ENCODE data around the gene TTC22. TPM values are rescaled to one million over a fixed set of nuclear protein-coding genes. Genes with fewer than 3 reads are reported as not detected.

Gene TTC22
- total RNA-seq (2021; ENCODE audit: unreplicated experiment) (1.8 TPM), Bru-seq, nascent RNA (percentile 32 among the genes with signal in this experiment), BruChase-seq, experiment 1, labeled RNA remaining after a 6-hour chase (percentile 25 among the genes with signal in this experiment), BruChase-seq, experiment 2, labeled RNA remaining after a 2-hour chase (percentile 38 among the genes with signal in this experiment)
- 1.1 and 1.3 TPM in 2 replicates for polyA plus RNA-seq (2012)
- long read RNA-seq, partial matches to known transcripts: 0 of 3 reads
- long read RNA-seq, other reads (novel, unspliced or antisense): 1 of 3 reads

- Histone ChIP-seq H3K4me1 (ENCODE audit: control insufficient read depth in 1 of 2, insufficient read depth in 2 of 2, low read length in 2 of 2) (peaks cover 3 to 24% of the 10 kb centered on the region in 2 experiments; a peak in 3 of 4 replicates), H3K4me2 (ENCODE audit: low read length) (peak within 1 kb of the TSS; percentile 84), H3K27ac (ENCODE audit: low read depth, low read length) (peak within 1 kb of the TSS; percentile 34; the same call in 1 of the 2 replicates), H2AFZ (ENCODE audit: low read depth, low read length, poor library complexity, severe bottlenecking) (peak within 1 kb of the TSS; percentile 15), H3K36me3 (ENCODE audit: control insufficient read depth in 1 of 2, insufficient read depth in 2 of 2, low read length in 2 of 2) (no peaks in the 10 kb centered on the region), H3K4me3 (replicated peaks in 1 of 2; ENCODE audit: low read depth in 1 of 2, low read length in 2 of 2) (peak within 1 kb of the TSS; percentile 43 to 54), H3K9me3 (ENCODE audit: control insufficient read depth in 1 of 2, insufficient read depth in 1 of 2, low read depth in 1 of 2, low read length in 2 of 2) (no peaks in the 10 kb centered on the region), H3K9ac (ENCODE audit: low read length) (peak within 1 kb of the TSS; percentile 39), H3K79me2 (ENCODE audit: insufficient read depth, low read length) (no peaks in the 10 kb centered on the region), H3K27me3 (ENCODE audit: insufficient read depth, low read length) (no peaks in the 10 kb centered on the region), H4K20me1 (ENCODE audit: insufficient read depth) (no peaks in the 10 kb centered on the region), H3K9me2 (ENCODE audit: insufficient read depth) (no peaks in the 10 kb centered on the region)
- TF ChIP-seq FOSL1 (IDR thresholded peaks at IDR 0.05; ENCODE audit: low read depth) (no peak), SIN3A (IDR thresholded peaks at IDR 0.05; ENCODE audit: low read depth) (no peak), CBX3 (IDR thresholded peaks at IDR 0.05; ENCODE audit: low read depth) (0 out of 2 replicates have a peak, but pooled peaks have one; percentile 33), CTCF (IDR thresholded peaks at IDR 0.05 in 2 of 3, conservative IDR thresholded peaks at IDR 0.05 in 1 of 3; ENCODE audit: borderline replicate concordance in 1 of 3, insufficient read depth in 1 of 3, low read depth in 2 of 3, low read length in 2 of 3) (peak; percentile 57 to 75 (median 63)), ELF1 (IDR thresholded peaks at IDR 0.05; ENCODE audit: borderline replicate concordance, low read depth) (no peak), SRF (IDR thresholded peaks at IDR 0.05; ENCODE audit: low read depth) (no peak), RAD21 (IDR thresholded peaks at IDR 0.05; ENCODE audit: low read depth) (peak; percentile 60), REST (IDR thresholded peaks at IDR 0.05; ENCODE audit: low read depth) (no peak), EGR1 (IDR thresholded peaks at IDR 0.05; ENCODE audit: low read depth) (no peak), EZH2 (IDR thresholded peaks at IDR 0.05) (no peak), ZNF274 (IDR thresholded peaks at IDR 0.05; ENCODE audit: low read depth, low read length) (no peak), ZBTB33 (IDR thresholded peaks at IDR 0.05; ENCODE audit: extremely low read depth, insufficient replicate concordance, low read length) (no peak), POLR2AphosphoS5 (IDR thresholded peaks at IDR 0.05; ENCODE audit: low read depth, low read length) (peak; percentile 39; the same call in 1 of the 2 replicates)
- peak; percentile 24 for DNase-seq (ENCODE audit: low read depth, low spot score)
- CTCF ChIA-PET: interaction anchor here (1.0 kb wide), 4 partner anchors 9 to 221 kb away, joined by 3 to 4 read pairs (median 3); no protein-coding TSS in a partner anchor
- intact Hi-C loops (cut with micrococcal nuclease): loop anchor here (10.0 kb wide), 1 partner anchor 224 kb away; no protein-coding TSS in a partner anchor
- POLR2A ChIA-PET: no interaction called here
- RAD21 ChIA-PET (ENCODE audit: low non-redundant PET in 1 of 2, low total read pairs in 2 of 2, uncharacterized antibody in 2 of 2, unreplicated experiment in 2 of 2): interaction anchor here in 1 of 2 experiments (1.4 kb wide), 1 partner anchor 131 kb away, joined by 5 read pairs; no protein-coding TSS in a partner anchor
- BruUV-seq (replicated peaks): no TSS peak
- ATAC-seq: peak; percentile 97
Observed at GRCh38 chr1:54800899-54801759, at the start of gene TTC22. Gene TTC22, minus strand, starts transcription at chr1:54801323. Its CDS starts 160 bp downstream, at chr1:54801163.
